GM23338 (cell line): ENCODE data around the gene TCF7. TPM values are rescaled to one million over a fixed set of nuclear protein-coding genes. Genes with fewer than 3 reads are reported as not detected.

Experiments used
- ATAC-seq: fragments of 200-7000 bp; cut with Tn5 transposase; 3 replicates; pipeline ENCODE4 v1.9.1; 2020
- DNase-seq: peaks from one replicate; pipeline ENCODE4 v3.0.0-alpha.2; 2015; ENCODE audit warnings: low spot score
- H2AFZ ChIP-seq: fragments of 200-600 bp; sonication (generic); 2 replicates; pipeline ENCODE4 v1.8.0; 2016; ENCODE audit warnings: antibody characterized with exemption, mild to moderate bottlenecking, moderate library complexity
- H3F3A ChIP-seq: fragments of 200-600 bp; sonication (generic); replicated peaks from 2 replicates; pipeline ENCODE4 v1.8.0; 2017; ENCODE audit warnings: antibody characterized with exemption, mixed run types, low read depth
- H3K27ac ChIP-seq: fragments of 200-600 bp; sonication (generic); 2 replicates; pipeline ENCODE4 v1.6.1; 2016; ENCODE audit warnings: low read depth
- H3K27me3 ChIP-seq: fragments of 200-600 bp; sonication (generic); 2 replicates; pipeline ENCODE4 v1.8.0; 2016; ENCODE audit warnings: mild to moderate bottlenecking, mixed run types, moderate library complexity; ENCODE audit not compliant: insufficient read depth
- H3K36me3 ChIP-seq: fragments of 200-600 bp; sonication (generic); 2 replicates; pipeline ENCODE4 v1.8.0; 2016; ENCODE audit warnings: mild to moderate bottlenecking; ENCODE audit not compliant: insufficient read depth
- H3K4me1 ChIP-seq: fragments of 200-600 bp; sonication (generic); 2 replicates; pipeline ENCODE4 v1.8.0; 2016; ENCODE audit warnings: mild to moderate bottlenecking, moderate library complexity; ENCODE audit not compliant: insufficient read depth
- H3K4me2 ChIP-seq: fragments of 200-600 bp; sonication (generic); 2 replicates; pipeline ENCODE4 v1.7.1; 2017; ENCODE audit warnings: mixed run types
- H3K4me3 ChIP-seq: fragments of 200-600 bp; sonication (generic); 2 replicates; pipeline ENCODE4 v1.6.1; 2016; ENCODE audit warnings: mixed run types
- H3K79me2 ChIP-seq: fragments of 200-600 bp; sonication (generic); replicated peaks from 2 replicates; pipeline ENCODE4 v1.8.0; 2017; ENCODE audit warnings: mild to moderate bottlenecking; ENCODE audit not compliant: insufficient read depth
- H3K9me2 ChIP-seq: fragments of 200-600 bp; sonication (generic); 2 replicates; pipeline ENCODE4 v1.8.0; 2017; ENCODE audit not compliant: insufficient read depth
- H4K20me1 ChIP-seq: fragments of 200-600 bp; sonication (generic); replicated peaks from 2 replicates; pipeline ENCODE4 v1.8.0; 2017; ENCODE audit warnings: mild to moderate bottlenecking; ENCODE audit not compliant: insufficient read depth
- H3K27ac Mint-ChIP-seq: 2 replicates; pipeline ENCODE4 v1.8.0; 2020; ENCODE audit warnings: inconsistent platforms, mild to moderate bottlenecking, moderate library complexity, mixed read lengths
- H3K27me3 Mint-ChIP-seq: 3 replicates; pipeline ENCODE4 v1.8.0; 2022; ENCODE audit warnings: low read depth, mild to moderate bottlenecking, moderate library complexity, mixed read lengths, inconsistent platforms; ENCODE audit not compliant: insufficient read depth, poor library complexity
- H3K36me3 Mint-ChIP-seq: 3 replicates; pipeline ENCODE4 v1.8.0; 2021; ENCODE audit warnings: low read depth, mild to moderate bottlenecking, inconsistent platforms, moderate library complexity, mixed read lengths
- H3K4me1 Mint-ChIP-seq: 3 replicates; pipeline ENCODE4 v1.8.0; 2020; ENCODE audit warnings: mild to moderate bottlenecking, inconsistent platforms, mixed read lengths
- H3K4me3 Mint-ChIP-seq: 3 replicates; pipeline ENCODE4 v1.8.0; 2021; ENCODE audit warnings: moderate library complexity, mild to moderate bottlenecking, inconsistent platforms, mixed read lengths
- H3K9me3 Mint-ChIP-seq: 3 replicates; pipeline ENCODE4 v1.8.0; 2020; ENCODE audit warnings: moderate library complexity, mild to moderate bottlenecking, inconsistent platforms, mixed read lengths
- CREB1 ChIP-seq: fragments of 250-450 bp; sonication (Bioruptor Pico); IDR thresholded peaks from 2 replicates; pipeline ENCODE4 v1.5.0; 2020; ENCODE audit warnings: low read depth, mild to moderate bottlenecking, moderate library complexity
- EZH2 ChIP-seq: fragments of 200-600 bp; sonication (generic); IDR thresholded peaks from one replicate; pipeline ENCODE4 v1.8.0; 2017; ENCODE audit warnings: antibody characterized with exemption, mild to moderate bottlenecking, low read depth; ENCODE audit not compliant: unreplicated experiment
- EZH2phosphoT487 ChIP-seq: fragments of 200-600 bp; sonication (generic); IDR thresholded peaks from one replicate; pipeline ENCODE4 v1.8.1; 2018; ENCODE audit warnings: antibody characterized with exemption; ENCODE audit not compliant: unreplicated experiment
- JUNB ChIP-seq: IDR thresholded peaks from one replicate; pipeline ENCODE4 v1.6.1; 2016; ENCODE audit warnings: antibody characterized with exemption; ENCODE audit not compliant: unreplicated experiment
- NANOG ChIP-seq: IDR thresholded peaks from 2 replicates; pipeline ENCODE4 v1.6.1; 2016; ENCODE audit warnings: antibody characterized with exemption, borderline replicate concordance
- POLR2AphosphoS5 ChIP-seq: IDR thresholded peaks from 2 replicates; pipeline ENCODE4 v1.6.1; 2016; ENCODE audit warnings: antibody characterized with exemption, low read depth
- REST ChIP-seq: IDR thresholded peaks from one replicate; pipeline ENCODE4 v1.6.1; 2018; ENCODE audit warnings: antibody characterized with exemption; ENCODE audit not compliant: unreplicated experiment
- STAT1 ChIP-seq: IDR thresholded peaks from one replicate; pipeline ENCODE4 v1.6.1; 2016; ENCODE audit warnings: antibody characterized with exemption; ENCODE audit not compliant: unreplicated experiment
- ZNF114 ChIP-seq: fragments of 250-450 bp; sonication (Bioruptor Pico); IDR thresholded peaks from 2 replicates; pipeline ENCODE4 v1.5.0; 2020; ENCODE audit warnings: mild to moderate bottlenecking, moderate library complexity
- ZNF331 ChIP-seq: fragments of 250-450 bp; sonication (Bioruptor Pico); IDR thresholded peaks from 2 replicates; pipeline ENCODE4 v1.5.0; 2020; ENCODE audit warnings: low read depth, mild to moderate bottlenecking, moderate library complexity
- ZNF462 ChIP-seq: fragments of 250-450 bp; sonication (Bioruptor Pico); IDR thresholded peaks from 2 replicates; pipeline ENCODE4 v1.5.0; 2020; ENCODE audit warnings: mild to moderate bottlenecking, moderate library complexity
- polyA plus RNA-seq: library from polyadenylated mRNA; unstranded; fragments of >200 nt; fragmentation: Nextera tagmentation; extraction: Ambion mirVana; gene quantifications from 2 replicates; pipeline ENCODE4 v1.2.1, GENCODE V29; 2016
- total RNA-seq: library from RNA; depleted of rRNA; stranded (reverse); fragments of >200 nt; shearing (Covaris generic); gene quantifications from 2 replicates; pipeline ENCODE4 v1.2.3, GENCODE V29; 2014
- TF ChIP-seq, protein P1 (sequence below), 2 experiments: fragments of 200-600 bp in 1 of 2; sonication (generic) in 1 of 2; conservative IDR thresholded peaks; 2 replicates each; pipeline versions ENCODE4 v1.5.1 to v1.6.1; 2016 to 2017; ENCODE audit warnings: antibody characterized with exemption in 2 of 2, low read depth in 2 of 2, mild to moderate bottlenecking in 2 of 2, moderate library complexity in 1 of 2
- TF ChIP-seq, protein P2 (sequence below): IDR thresholded peaks from 2 replicates; pipeline ENCODE4 v1.6.1; 2016; ENCODE audit warnings: antibody characterized with exemption

Gene TCF7
- total and polyA plus RNA-seq, 2 experiments from 2014 or later = 5.6 to 8.1 TPM

GRCh38 chr5:134130239-134130945 is 15.9 kb downstream of the TCF7 start:
- no peak for ATAC-seq
- no peaks in the 10 kb centered on the region for H3K36me3 ChIP-seq
- DNase-seq = no peak
- H3K4me3 ChIP-seq = no peak overlapping the region
- H3K9me2 ChIP-seq = no peaks in the 10 kb centered on the region
- Mint-ChIP-seq H3K27me3 (peaks cover 11% of the 10 kb centered on the region), H3K9me3 (no peaks in the 10 kb centered on the region), H3K4me3 (no peak overlapping the region), H3K4me1 (peaks cover 11% of the 10 kb centered on the region; the same call in 2 of the 3 replicates), H3K27ac (no peak overlapping the region), H3K36me3 (peaks cover 1% of the 10 kb centered on the region; the same call in 1 of the 3 replicates)
- no peaks in the 10 kb centered on the region for H3F3A ChIP-seq
- no peaks in the 10 kb centered on the region for H3K79me2 ChIP-seq
- no peak overlapping the region for H3K4me2 ChIP-seq
- no peak overlapping the region for H3K27ac ChIP-seq
- H3K27me3 ChIP-seq = no peaks in the 10 kb centered on the region
- no peak overlapping the region for H2AFZ ChIP-seq
- TF ChIP-seq CREB1 (no peak), ZNF114 (no peak), POLR2AphosphoS5 (no peak), EZH2 (no peak), EZH2phosphoT487 (no peak), ZNF462 (CRISPR knock-in tag) (no peak), JUNB (no peak), REST (no peak), ZNF331 (no peak), STAT1 (no peak), NANOG (no peak)
- TF ChIP-seq, protein P1, sequence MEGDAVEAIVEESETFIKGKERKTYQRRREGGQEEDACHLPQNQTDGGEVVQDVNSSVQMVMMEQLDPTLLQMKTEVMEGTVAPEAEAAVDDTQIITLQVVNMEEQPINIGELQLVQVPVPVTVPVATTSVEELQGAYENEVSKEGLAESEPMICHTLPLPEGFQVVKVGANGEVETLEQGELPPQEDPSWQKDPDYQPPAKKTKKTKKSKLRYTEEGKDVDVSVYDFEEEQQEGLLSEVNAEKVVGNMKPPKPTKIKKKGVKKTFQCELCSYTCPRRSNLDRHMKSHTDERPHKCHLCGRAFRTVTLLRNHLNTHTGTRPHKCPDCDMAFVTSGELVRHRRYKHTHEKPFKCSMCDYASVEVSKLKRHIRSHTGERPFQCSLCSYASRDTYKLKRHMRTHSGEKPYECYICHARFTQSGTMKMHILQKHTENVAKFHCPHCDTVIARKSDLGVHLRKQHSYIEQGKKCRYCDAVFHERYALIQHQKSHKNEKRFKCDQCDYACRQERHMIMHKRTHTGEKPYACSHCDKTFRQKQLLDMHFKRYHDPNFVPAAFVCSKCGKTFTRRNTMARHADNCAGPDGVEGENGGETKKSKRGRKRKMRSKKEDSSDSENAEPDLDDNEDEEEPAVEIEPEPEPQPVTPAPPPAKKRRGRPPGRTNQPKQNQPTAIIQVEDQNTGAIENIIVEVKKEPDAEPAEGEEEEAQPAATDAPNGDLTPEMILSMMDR (conservative IDR thresholded peaks at IDR 0.05; ENCODE audit: low read depth in 2 of 2) = no peak
- TF ChIP-seq, protein P2, sequence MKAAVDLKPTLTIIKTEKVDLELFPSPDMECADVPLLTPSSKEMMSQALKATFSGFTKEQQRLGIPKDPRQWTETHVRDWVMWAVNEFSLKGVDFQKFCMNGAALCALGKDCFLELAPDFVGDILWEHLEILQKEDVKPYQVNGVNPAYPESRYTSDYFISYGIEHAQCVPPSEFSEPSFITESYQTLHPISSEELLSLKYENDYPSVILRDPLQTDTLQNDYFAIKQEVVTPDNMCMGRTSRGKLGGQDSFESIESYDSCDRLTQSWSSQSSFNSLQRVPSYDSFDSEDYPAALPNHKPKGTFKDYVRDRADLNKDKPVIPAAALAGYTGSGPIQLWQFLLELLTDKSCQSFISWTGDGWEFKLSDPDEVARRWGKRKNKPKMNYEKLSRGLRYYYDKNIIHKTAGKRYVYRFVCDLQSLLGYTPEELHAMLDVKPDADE = no peak
- peaks cover 14% of the 10 kb centered on the region for H4K20me1 ChIP-seq
- peaks cover 7% of the 10 kb centered on the region; the same call in 1 of the 2 replicates for H3K4me1 ChIP-seq
